SHP77 (cell line): Measurements from ENCODE around the gene ATP8A2.

Source experiments
- DNase-seq, 2 experiments: peaks; one replicate each; lab custom pipeline; 2025; lab: John Stamatoyannopoulos, UW

ATP8A2 gene

DNA sequence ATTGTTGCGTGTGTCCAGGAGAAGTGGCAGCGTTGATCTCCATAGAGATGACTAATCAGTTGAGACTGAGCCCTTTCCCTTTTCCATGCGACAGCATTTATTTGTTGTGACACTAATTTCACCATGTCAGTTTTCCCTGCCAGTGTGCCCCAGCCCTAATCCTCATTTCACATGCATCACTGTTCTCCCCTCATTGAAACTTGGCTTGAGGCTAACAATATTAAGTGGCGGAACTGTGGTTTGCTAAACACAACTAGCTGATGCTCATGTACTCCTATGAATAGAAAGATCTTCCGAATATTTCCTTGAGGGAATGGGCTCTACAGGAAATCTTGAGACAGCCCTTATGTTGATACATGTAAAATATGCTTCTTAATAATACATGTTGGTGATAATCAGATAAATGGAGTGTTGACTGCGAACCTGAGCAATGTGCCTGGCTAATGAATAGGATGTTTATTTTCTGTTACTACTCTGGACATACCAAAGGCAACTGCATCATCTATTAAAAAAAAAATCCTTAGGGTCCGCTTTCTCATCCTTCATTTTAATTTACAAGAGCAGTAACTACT is 258.6 kb downstream of the ATP8A2 start:
- no peak for DNase-seq

DNA sequence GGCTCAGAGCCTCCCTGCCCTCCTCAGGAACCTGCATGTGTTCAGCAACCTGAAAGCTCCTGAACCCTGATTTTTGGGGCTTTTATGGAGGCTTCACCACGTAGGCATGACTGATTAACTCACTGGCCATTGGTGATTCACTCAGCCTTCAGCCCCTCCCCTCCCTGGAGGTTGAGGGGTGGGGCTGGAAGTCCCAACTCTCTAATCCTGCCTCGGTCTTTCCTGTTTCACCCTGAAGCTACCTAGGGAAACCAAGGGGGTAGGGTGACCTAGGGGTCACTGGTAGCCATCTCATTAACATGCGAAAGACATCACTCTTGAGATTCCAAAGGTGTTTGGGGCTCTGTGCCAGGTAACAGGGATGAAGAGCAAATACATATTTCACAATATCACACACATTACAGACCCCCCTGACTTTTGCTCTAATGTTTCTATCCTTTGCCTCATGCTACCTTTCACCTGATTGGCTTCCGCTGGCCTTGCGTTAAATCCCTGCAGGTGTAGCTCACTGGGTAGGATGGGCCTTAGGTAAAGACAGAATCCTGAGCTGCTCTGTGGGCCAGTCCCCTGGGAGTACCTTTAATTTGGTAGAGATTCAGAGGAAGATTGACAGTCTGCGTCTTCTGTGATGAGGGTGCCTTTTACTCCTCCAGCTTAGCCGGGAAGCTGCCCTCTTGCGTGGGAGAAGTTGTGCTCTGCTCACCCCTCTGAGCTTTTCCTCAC is 260.6 kb downstream of the ATP8A2 start:
- DNase-seq, result no peak

DNA sequence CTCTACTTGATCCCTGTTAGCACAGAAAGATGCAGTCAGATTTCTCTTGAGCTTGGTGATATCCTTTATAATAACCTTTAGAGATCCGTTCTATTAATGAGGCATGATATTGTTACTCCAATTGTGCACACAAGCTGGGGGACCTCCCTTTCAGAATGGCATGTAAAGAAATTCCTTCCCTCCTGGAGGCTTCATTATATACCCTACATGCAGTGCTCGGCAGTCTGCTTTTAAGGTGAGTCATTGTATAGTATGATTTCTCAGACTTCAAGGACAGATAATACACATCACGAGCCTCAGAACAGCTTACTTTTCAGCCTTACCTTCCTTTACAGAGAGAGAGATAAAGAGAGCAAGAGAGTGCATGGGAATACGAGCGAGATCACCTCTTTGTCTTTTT is 261.3 kb downstream of the ATP8A2 start:
- no peak for DNase-seq

DNA sequence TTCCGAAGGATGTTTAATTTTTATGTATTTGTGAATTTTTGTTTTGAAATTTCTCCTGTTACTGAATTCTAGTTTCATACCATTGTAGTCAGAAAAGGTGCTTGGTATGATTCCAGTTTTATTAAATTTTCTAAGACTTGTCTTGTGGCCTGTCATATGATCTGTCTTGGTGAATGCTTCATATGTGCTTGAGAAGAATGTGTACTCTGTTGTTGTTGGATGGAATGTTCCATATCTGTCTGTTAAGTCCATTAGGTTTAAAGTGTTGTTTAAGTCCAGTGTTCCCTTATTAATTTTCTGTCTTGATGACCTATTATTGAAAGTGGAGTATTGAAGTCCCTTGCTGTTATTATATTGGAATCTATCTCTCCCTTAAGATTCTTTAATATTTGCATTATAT is 273.9 kb downstream of the ATP8A2 start:
- DNase-seq, result no peak

DNA sequence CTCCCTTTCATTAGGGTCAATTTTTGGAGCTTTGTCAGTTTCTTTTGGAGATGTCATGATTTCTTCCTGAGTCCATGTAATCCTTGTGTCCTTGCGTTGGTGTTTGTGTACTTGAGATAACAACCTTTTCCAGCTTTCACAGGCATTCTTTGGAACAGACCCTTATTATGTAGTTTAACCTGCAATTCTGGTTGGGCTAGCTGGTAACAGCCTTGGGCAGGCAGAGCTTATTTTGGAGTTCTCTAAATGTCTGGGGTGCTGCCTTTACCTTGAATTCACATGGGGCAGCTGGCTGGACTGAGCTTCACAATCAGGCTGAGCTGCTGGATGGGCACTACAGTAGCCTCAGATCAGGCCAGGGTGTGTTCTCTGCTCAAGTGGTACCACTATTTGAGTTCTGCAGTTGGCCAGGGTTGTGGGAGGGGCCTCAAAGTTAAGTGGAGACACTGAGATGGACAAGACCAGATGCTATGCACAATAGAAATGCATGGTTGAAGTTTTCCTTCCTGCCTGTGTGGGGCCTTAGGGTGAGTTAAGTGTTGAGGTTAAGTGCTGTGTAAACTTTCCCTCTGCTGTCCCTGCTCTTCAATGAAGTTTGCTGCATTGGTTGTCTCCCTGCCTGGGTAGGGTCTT is 277.3 kb downstream of the ATP8A2 start:
- DNase-seq, result no peak

DNA sequence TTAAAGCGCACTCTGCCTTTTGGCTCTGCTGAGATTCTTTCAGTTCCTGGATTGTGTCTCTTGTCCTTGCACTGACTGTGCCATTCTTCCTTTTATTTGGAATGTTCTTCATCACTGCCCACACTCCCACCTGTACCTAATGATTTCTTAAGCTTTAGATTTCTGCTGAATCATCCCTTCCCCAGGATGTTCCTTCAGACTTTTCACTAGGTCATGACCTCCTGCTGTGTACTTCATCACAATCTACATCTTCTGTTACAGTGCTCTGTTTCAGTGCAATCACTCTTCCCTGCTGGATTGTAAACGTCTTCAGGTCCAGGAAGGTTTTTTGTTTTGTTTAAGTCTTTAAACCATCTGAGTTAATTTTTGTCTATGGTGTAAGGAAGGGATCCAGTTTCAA is 281.0 kb downstream of the ATP8A2 start:
- DNase-seq, result no peak

DNA sequence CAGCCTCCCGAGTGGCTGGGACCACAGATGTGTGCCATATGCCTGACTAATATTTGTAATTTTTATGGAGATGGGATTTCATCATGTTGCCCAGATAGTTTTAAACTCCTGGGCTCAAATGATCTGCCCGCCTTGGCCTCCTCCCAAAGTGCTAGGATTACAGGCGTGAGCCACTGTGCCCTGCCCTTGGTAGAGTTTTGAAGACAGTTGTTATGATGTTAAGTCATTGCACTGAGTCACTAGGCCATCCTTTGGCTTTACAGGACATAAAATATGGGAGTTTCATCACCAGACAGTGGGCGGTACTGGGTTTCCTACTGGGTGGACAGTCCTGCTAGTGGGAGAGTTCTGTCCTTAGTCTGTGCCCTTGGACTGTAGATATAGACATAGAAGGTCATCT is 282.5 kb downstream of the ATP8A2 start:
- no peak for DNase-seq

DNA sequence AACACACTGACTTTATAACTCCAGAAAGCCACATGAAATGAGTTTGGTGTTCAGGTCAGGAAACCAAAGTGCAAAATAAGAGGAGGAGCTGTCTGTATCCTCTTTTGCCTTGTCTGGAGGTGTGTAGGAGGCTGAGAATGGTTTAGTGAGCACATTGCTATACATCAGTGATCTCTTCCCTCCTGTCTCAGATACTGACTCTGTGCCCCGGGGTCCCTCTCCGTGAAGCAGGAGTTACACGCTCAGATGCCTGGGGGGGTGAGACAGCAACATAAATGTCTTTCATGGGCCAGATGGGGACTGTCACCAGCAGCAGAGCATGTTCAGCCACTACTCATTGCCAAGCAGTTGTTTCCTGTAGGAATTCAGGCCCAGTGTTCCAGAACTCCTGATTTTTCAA is 285.4 kb downstream of the ATP8A2 start:
- no peak for DNase-seq

DNA sequence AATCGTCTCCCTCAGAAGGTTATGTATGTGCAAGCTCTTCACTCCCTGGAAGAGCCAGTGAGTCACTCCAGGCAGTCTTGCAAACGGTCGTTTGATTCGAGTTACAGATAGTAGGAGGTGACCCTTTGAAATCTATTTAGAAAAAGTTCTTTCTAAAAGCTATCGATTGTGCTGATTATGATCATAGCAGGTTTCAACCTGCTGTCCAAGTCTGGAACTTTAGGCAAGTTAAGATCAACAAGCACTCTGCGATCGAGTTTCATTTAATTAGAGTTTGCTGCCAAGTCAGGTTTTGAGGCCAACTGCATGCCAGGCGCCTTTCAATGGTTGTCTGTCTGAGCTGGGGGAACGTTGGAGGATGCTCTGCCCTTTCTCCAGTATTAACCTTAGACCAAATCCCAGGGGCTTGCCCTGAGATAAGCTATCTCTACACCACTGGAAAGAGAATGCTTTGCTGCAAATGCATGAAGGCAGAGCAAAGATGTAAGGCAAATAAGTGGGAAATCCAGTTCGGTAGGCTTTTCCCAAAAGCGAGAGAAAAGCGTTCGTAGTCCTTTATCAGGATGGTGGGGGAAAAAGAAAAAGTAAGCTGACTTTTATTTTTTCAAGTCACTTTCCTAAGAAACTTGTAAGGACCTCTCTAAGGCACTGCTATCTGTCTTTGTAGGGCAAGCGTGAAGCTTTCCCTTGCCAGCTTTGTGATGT is 287.5 kb downstream of the ATP8A2 start:
- no peak for DNase-seq

DNA sequence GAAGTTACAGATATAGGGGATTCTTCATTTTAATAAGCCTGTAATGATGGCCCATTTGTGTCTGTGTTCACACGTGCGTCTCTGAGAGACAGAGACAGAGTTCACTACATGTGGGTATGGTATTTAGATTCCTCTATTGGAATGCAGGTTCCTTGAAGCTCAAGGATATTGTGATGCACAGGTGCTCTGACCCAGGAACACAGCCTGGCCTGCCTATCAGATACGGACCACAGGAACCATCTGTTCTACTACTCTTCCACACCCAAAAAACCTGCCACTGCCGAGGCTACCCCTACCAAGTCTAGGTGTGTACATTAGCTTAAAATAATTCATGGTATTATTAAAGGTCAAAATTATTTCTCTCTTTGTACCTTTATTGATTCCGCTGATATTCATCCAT is 289.2 kb downstream of the ATP8A2 start:
- DNase-seq, result no peak

DNA sequence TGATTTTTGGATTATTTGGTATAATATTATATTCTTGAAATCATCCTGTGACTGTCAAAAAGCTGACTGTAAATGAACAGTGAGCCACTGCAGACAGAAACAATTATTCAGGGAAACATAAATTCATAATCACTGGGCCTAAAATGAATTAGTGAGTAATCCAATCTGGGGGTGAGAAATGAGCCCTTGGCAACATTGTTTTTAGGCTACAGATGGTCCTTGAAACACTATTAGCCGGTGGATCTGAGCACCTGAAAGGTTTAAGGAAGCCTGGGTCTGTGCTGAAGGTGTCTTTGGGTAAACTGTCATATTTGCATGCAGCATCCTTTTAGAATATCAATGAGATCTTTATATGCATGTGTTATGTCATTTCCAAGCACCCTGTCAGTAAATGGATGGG is 290.7 kb downstream of the ATP8A2 start:
- no peak for DNase-seq

DNA sequence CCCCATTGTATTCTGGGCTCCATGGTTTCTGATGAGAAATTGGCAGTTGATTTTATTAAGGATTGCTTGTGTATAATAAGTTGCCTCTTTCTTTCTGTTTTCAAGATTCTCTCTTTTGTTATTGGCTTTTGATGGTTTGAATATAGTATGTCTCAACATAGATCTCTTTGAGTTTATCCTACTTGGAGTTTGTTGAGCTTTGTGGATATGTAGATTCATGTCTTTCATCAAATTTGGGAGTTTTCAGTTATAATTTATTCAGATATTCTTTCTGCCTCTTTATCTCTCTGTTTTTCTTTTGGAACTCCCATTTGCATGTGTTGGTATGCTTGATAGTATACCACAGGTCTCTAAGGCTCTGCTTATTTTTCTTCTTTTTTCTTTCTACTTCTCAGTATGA is 296.6 kb downstream of the ATP8A2 start:
- no peak for DNase-seq

DNA sequence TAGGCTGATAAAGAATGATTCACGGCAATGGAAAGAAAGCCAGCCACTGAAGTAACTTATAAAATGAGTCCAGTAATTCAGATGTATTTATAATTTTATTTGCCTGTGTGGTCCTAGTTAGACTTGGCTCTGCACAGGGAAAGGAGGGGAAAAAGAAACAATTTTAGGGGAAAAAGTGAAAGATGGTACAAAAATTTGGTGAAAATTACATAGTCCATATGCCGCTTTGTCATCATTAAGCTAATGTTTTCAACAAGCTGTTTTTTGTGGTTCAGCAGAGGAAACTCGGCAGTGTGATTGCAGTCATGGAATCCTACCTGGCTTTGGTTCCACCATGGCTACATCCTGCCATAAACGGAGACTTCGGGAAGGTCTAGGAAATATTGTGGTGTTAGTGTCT is 301.9 kb downstream of the ATP8A2 start:
- DNase-seq, result no peak

DNA sequence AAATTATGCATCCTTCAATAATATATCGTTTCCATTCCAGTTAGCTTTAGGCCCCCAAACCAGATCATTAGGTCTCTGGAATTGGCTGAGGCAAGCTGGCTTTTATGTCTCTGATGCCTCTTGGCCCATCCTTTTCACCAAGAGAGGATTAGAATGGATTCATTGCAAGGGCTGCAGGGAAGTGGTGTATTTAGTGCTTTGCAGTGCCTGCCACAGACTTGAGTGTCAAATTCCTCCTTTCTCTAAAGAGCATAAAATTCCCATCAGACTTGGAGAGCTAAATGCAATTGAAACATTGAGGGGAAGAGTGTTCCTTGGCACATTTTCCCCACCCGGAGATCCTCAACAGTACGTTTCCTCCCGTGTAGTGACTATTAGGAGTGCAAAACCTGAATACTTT is 302.6 kb downstream of the ATP8A2 start:
- no peak for DNase-seq

DNA sequence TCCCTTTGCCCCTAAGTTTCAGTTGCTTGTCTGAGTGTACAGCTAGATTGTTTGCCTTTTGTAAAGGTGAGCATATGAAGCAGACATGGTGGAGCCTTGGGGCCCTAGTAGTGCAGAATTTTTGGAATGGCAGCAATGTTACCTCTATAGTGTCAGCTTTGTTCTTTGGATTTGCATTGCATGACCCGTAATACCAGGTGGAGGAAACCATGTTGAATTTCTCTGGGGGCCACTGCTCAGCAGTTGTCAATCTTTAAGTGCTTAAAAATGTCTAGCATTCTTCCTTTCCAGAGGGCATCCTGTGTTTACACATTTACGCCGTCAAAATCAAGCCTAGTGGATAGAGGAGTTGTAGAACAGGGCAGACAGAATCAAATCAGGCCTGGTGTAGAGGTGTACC is 303.3 kb downstream of the ATP8A2 start:
- no peak for DNase-seq

DNA sequence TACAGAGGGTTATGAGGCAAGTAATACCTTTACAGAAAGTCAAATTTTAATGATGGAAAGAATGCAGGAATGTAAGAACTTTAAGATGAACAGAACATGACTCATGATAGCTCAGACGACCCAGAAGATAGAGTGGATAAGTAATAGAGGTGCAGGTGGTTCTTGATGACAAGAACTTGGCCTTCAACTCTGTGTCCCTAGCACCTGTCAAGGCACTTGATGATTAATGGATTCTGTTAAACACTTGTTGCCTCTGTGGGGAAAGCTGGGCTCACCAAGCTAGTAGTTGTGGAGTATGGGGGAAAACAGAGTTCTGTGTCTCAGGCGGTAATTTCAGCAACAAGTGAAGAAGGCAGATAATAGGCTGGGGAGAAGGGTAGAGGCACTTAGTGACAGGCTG is 306.2 kb downstream of the ATP8A2 start:
- no peak for DNase-seq

DNA sequence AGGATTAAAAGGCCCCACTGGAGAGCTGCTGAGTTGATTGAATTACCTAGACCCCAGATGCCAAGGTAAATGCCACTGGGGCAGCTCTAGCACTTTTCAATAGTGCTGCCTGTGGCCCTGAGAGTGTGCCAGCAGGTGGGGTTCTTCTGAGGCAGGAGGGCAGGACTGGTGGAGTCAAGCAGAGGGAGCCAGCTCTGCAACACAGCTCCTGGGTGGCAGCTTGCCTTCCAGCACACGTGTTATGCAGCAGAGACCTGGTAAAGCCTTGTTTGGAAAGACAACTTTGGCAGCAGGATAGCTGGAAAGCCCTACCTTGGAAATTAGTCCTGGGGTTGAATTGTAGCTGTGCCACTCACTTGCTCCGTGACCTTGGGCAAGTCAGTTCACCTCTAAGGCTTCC is 306.6 kb downstream of the ATP8A2 start:
- peak; percentile 12 to 50 for DNase-seq

DNA sequence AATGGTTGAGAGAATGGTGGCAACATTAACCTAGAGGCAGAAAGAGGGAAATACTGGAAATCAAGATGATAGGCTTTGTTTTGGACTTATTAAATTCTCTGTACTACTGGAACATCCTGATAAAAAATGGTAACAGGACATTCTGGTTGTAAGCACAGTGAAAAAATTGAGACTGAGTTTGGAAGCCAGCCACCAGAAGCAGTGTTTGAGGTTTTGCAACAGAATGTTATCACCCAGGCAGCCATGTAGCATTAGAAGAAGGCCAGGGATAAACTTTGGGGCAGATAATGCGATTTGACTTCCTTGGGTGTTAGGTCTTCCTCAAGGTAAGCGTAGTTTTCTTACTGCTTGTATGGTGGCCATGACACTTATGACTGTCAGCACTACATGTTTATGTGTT is 307.4 kb downstream of the ATP8A2 start:
- DNase-seq, result no peak

DNA sequence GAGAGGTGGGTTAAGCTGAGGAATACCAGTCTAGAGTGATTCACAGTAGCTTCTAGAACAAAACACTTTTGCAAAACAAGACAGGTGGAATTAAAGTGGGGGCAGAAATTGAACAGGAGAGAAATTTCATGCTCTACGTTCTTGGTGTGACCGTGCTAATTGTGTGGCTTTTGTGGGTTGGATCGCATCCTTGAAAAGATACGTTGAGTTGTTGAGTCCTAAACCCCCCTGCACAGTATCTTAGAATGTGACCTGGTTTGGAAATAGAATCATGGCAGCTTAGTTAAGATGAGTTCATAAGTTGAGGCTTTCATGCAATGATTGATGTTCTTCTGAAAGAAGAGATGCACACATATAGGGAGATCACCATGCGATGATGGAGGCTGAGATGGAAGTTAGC is 308.2 kb downstream of the ATP8A2 start:
- DNase-seq, result no peak

DNA sequence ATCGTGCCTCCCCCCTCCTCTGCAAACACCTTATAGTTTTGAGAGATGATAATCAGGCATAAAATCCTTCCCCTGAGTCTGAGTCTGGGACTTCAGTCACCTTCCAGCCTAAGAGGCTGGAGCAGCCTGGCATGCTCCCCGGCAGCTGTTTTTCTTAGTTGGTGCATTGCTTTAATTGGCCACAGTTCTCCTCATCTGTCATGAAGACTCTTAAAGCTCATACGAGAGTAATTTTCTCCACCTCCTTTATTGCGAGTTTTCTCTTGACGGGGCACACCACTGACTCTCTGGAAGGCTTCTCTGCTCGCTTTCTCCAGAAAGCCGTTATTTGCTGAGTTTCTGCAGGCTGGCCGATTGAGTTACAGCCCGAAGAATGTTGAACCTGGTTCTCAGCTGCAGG is 310.5 kb downstream of the ATP8A2 start:
- no peak for DNase-seq

DNA sequence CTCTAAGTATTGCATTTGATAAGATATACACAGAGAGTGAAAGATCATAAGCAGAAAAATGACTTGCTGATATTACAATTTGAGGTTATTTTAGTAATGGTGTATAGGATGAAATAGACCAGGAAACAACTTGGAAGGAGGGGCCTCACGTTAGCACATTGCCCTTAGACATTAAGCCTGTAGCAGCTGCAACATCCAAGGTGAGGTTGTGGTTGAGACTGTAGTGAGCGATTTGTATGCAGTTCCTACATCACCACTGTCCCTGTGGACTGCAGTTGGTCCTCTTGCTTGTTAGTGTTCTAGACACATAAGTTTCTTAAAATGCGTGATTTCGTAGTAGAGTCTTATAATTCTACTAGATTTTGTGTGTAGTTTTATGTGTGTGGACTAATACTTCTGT is 311.3 kb downstream of the ATP8A2 start:
- no peak for DNase-seq

DNA sequence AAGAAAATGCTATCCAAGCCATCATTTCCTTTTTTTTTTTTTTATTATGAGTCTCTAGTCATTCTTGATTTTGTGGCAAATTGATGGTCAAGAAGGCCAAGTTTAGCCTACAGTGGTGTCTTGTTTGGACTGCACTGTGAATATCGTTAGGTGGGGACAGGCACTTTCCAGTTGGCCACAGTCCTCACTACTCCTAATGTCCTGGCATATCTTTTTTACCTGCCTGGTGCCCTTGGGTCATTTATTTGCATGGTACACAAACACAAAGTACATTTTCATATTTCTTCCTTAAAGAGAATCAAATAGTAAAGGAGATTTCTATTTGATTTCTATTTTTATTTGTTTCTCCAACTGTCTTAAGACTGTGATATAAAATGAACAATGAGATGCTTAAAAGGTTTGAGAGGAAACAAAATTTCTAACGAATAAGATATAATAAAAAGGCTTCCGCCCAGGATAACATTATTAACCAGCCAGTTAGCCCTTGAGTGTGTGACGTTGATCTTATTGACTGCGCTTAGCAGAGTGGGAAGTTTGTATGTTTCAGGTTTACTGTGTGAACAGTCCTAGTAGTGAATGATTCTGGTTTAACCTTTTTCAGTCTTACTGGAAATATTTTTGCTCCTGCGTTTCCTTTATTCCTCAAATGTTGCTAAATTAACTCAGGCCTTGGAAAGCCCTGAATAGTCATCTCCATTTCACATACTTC is 312.0 kb downstream of the ATP8A2 start:
- no peak for DNase-seq

DNA sequence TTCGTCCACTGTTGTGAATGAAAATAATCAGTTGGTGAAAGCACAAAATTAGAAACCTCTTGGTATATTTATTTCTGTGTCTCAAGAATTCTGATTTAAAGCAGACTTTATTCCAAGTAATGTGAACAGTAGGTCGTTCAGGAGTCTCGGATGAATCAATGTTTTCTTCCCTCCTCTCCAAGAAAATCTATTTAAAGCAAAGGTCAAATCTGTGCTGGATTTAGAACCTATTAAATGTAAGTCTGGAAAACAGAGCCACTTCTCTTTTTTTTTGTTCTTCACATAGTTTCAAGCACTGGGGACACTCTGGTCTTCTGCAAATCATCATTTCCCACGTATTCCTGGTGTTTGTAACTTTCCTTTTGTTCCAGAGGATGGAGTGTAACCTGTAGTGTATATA is 312.7 kb downstream of the ATP8A2 start:
- DNase-seq, result no peak
